MCF 10A (cell line): Measurements from ENCODE around the gene SH3PXD2B. TPM values are rescaled to one million over a fixed set of nuclear protein-coding genes. Genes with fewer than 3 reads are reported as not detected.

Experiments used
- BruUV-seq: library from RNA; stranded (reverse); fragments of 400-500 nt; replicated peaks from 2 replicates; lab custom pipeline; 2021; lab: Mats Ljungman, UMichigan
- CTCF ChIA-PET: fragments of 300-600 bp; sonication (Branson Sonifier 250); formaldehyde crosslinking; extraction: SDS; loops from one replicate; lab custom pipeline; 2021; ENCODE audit warnings: antibody characterized with exemption, inconsistent platforms; lab: Yijun Ruan, JAX
- POLR2A ChIA-PET: fragments of 300-600, 350-650 bp; sonication (Branson Sonifier 250); formaldehyde crosslinking; extraction: SDS; loops from one replicate; lab custom pipeline; 2020; ENCODE audit warnings: antibody characterized with exemption, inconsistent platforms; lab: Yijun Ruan, JAX
- DNase-seq: peaks from one replicate; pipeline ENCODE4 v3.0.0-alpha.2; 2018; ENCODE audit not compliant: unreplicated experiment
- H3K27ac Mint-ChIP-seq: one replicate; pipeline ENCODE4 v1.8.0; 2022; ENCODE audit warnings: mild to moderate bottlenecking, low read depth, mixed read lengths; ENCODE audit not compliant: unreplicated experiment
- H3K27me3 Mint-ChIP-seq: one replicate; pipeline ENCODE4 v1.8.0; 2022; ENCODE audit warnings: mixed read lengths; ENCODE audit not compliant: insufficient read depth, unreplicated experiment
- H3K36me3 Mint-ChIP-seq: one replicate; pipeline ENCODE4 v1.8.0; 2022; ENCODE audit warnings: mild to moderate bottlenecking, moderate library complexity, mixed read lengths; ENCODE audit not compliant: insufficient read depth, unreplicated experiment
- H3K4me1 Mint-ChIP-seq: one replicate; pipeline ENCODE4 v1.8.0; 2022; ENCODE audit warnings: mixed read lengths; ENCODE audit not compliant: insufficient read depth, unreplicated experiment
- H3K4me3 Mint-ChIP-seq: one replicate; pipeline ENCODE4 v1.8.0; 2022; ENCODE audit warnings: mild to moderate bottlenecking, moderate library complexity, mixed read lengths; ENCODE audit not compliant: unreplicated experiment
- H3K9me3 Mint-ChIP-seq: one replicate; pipeline ENCODE4 v1.8.0; 2022; ENCODE audit warnings: mixed read lengths; ENCODE audit not compliant: unreplicated experiment
- intact Hi-C: fragments of 100-400 bp; cut with micrococcal nuclease; formaldehyde crosslinking; loops from 2 replicates; pipeline ENCODE4 v1.14.1; 2022
- total RNA-seq: library from RNA; stranded (reverse); gene quantifications from 2 replicates; pipeline ENCODE4 v1.2.3, GENCODE V29; 2022
- TF ChIP-seq, protein P1 (sequence below): fragments of 200-600 bp; IDR thresholded peaks from one replicate; pipeline ENCODE4 v1.8.0; 2022; ENCODE audit warnings: antibody characterized with exemption, mild to moderate bottlenecking; ENCODE audit not compliant: unreplicated experiment

SH3PXD2B gene
- total RNA-seq, 1 experiment from 2014 or later = 34.1 TPM

DNA sequence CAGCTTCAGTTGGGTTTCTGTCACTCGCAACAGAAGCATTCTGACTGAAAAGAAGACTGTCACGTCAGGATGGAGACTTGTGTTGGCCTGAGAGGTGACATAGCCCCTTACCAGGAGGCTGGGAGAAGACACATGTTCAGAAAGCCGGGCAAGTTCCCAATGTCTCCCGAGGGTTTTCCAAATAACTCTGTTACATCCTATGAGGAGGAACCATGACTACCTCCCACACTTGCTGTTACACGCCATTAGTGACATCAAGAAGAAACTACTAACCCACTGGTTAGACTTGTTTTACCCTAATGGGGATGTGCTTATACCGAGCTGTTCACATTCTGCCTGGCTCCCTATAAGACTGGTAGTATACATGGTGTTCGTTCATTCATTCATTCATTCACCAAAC, 33.3 kb downstream of the SH3PXD2B start:
- Mint-ChIP-seq H3K27ac (peak overlapping the region; percentile 80), H3K27me3 (no peaks in the 10 kb centered on the region), H3K36me3 (peaks cover 48% of the 10 kb centered on the region), H3K4me3 (peak overlapping the region; percentile 73), H3K4me1 (peaks cover 50% of the 10 kb centered on the region), H3K9me3 (no peaks in the 10 kb centered on the region)
- intact Hi-C loops = no loop called here
- POLR2A ChIA-PET = interaction anchor here (0.7 to 13.6 kb wide), 23 partner anchors 8 to 414 kb away, joined by 3 to 305 read pairs (median 5); partner anchors contain the start of genes FBXW11, SH3PXD2B and UBTD2
- no peak for DNase-seq
- CTCF ChIA-PET = interaction anchor here (0.7 to 8.8 kb wide), 5 partner anchors 11 to 41 kb away, joined by 3 to 83 read pairs (median 3); no protein-coding TSS in a partner anchor
- TF ChIP-seq, protein P1, sequence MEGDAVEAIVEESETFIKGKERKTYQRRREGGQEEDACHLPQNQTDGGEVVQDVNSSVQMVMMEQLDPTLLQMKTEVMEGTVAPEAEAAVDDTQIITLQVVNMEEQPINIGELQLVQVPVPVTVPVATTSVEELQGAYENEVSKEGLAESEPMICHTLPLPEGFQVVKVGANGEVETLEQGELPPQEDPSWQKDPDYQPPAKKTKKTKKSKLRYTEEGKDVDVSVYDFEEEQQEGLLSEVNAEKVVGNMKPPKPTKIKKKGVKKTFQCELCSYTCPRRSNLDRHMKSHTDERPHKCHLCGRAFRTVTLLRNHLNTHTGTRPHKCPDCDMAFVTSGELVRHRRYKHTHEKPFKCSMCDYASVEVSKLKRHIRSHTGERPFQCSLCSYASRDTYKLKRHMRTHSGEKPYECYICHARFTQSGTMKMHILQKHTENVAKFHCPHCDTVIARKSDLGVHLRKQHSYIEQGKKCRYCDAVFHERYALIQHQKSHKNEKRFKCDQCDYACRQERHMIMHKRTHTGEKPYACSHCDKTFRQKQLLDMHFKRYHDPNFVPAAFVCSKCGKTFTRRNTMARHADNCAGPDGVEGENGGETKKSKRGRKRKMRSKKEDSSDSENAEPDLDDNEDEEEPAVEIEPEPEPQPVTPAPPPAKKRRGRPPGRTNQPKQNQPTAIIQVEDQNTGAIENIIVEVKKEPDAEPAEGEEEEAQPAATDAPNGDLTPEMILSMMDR = no peak
- no TSS peak for BruUV-seq

DNA sequence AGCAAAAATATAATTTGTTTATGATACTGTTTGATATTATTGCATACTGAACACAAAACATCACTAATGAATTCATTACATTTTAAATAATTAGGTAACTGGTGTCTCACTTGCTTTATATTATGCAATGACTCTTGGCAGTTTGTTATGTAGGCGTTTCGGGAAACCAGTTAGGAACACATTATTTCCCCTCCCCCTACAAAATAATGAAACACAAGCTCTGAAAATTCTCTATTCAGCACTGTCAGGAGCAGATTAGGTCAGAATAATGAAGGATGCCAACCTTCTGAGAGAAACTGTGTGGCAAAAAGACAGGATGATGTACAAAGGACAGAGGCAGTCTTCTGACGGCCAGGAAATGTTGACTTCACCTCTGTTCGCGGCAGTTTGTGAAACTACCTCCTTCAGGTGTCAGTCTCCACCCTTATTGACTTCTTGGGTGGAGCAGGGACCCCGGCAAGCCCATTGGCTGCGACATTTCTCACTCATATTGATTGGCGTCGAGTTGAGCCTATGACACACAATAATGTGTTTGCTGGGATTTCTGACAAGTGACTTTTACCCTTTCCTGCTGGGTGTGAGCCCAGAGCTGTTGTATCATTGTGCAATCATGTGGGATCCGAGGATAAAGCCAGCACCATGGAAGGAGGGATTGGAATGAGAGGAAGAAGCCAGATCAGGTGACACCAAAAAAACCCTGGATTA, 33.9 kb downstream of the SH3PXD2B start:
- peak; percentile 100 for DNase-seq
- H3K4me3 Mint-ChIP-seq = peak overlapping the region; percentile 73
- intact Hi-C loops = no loop called here
- no peaks in the 10 kb centered on the region for H3K9me3 Mint-ChIP-seq
- H3K4me1 Mint-ChIP-seq = peaks cover 50% of the 10 kb centered on the region
- H3K36me3 Mint-ChIP-seq = peaks cover 44% of the 10 kb centered on the region
- peak overlapping the region; percentile 80 for H3K27ac Mint-ChIP-seq
- ChIA-PET POLR2A (interaction anchor here (0.8 to 13.6 kb wide), 24 partner anchors 11 to 636 kb away, joined by 3 to 305 read pairs (median 5); partner anchors contain the start of genes FBXW11, SH3PXD2B and UBTD2), CTCF (interaction anchor here (0.6 to 8.8 kb wide), 8 partner anchors 14 to 340 kb away, joined by 3 to 83 read pairs (median 4); no protein-coding TSS in a partner anchor)
- BruUV-seq = TSS peak; percentile 88
- H3K27me3 Mint-ChIP-seq = no peaks in the 10 kb centered on the region
- TF ChIP-seq, protein P1 = no peak

DNA sequence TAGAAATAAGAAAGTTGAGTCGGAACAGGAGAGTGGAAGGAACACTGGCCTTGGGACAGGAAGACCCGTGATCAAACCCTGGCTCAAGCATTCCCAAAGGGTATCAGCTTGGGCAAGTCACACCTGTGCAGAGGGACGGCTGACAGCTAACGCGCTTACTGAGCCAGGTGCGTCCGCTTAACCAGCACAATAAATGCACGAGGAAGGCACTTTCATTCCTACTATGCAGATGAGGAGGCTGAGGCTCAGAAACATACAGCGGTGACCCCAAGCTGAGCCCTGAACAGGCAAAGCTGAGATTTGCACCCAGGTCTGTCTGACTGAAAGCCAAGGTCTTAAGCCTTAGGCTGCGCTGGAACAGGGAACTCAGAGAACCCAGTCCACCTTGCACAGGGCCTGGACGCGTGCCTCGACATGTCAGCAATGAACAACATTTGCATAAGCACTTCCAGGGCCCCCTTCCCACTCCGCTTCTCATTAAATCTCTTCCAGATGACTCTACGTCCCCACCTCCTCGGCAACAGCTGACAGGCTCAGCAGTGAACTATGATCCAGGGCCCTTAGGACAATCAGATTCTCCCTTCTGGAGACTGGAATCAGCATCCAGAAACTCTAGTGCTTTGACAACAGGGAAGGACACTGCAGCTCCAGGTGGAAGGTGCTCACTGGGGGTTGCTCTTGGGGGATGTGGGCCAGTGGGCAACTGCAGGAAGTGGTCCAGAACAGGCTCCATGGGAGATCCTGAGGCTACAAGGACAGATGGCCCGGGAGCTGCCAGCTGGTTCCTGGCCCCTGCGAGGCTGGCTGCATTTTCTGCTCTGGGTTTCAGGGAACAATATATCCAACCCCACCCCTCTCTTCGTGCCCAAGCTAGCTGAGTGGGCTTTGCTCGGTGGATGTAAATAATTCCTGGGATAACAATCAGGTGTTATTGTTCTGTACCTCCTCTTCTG, 35.2 kb downstream of the SH3PXD2B start:
- intact Hi-C loops = loop anchor here (1.0 kb wide), 2 partner anchors 24 to 34 kb away; no protein-coding TSS in a partner anchor
- peaks cover 36% of the 10 kb centered on the region for H3K36me3 Mint-ChIP-seq
- POLR2A ChIA-PET = interaction anchor here (0.6 to 13.6 kb wide), 21 partner anchors 11 to 638 kb away, joined by 3 to 305 read pairs (median 6); partner anchors contain the start of genes FBXW11, SH3PXD2B and UBTD2
- peak overlapping the region; percentile 80 for H3K27ac Mint-ChIP-seq
- no peaks in the 10 kb centered on the region for H3K27me3 Mint-ChIP-seq
- H3K4me1 Mint-ChIP-seq = peaks cover 60% of the 10 kb centered on the region
- H3K4me3 Mint-ChIP-seq = peak overlapping the region; percentile 73
- BruUV-seq = no TSS peak
- TF ChIP-seq, protein P1 = no peak
- CTCF ChIA-PET = interaction anchor here (0.6 to 8.8 kb wide), 6 partner anchors 18 to 341 kb away, joined by 3 to 83 read pairs (median 4); no protein-coding TSS in a partner anchor
- peak; percentile 90 for DNase-seq
- H3K9me3 Mint-ChIP-seq = no peaks in the 10 kb centered on the region
